ENCODE results near the gene PHF14. TPM values are rescaled to one million over a fixed set of nuclear protein-coding genes. Genes with fewer than 3 reads are reported as not detected.
A peak's percentile ranks its signal among the peaks of the same experiment; 100 is the strongest.
"Not testable (repeated sequence)": the region's sequence is repeated elsewhere in the genome, so short reads cannot be mapped to it uniquely, and the experiment has no call there.

The PHF14 gene
- 27.7 TPM for total RNA-seq

- peak; percentile 90 to 98 (median 97) for DNase-seq (ENCODE audit: low read depth in 2 of 3, low spot score in 2 of 3)
These were observed at the start of gene PHF14 for GRCh38 chr7:10973061-10973941. PHF14 (plus strand) TSS chr7:10973872; CDS start chr7:10974324, 452 bp downstream.

GRCh38 chr7:10924370-10924769 lies 49.3 kb upstream of the PHF14 start:
- no peak for DNase-seq (ENCODE audit: low read depth in 2 of 3, low spot score in 2 of 3)

GRCh38 chr7:10928203-10928602 lies 45.5 kb upstream of the PHF14 start:
- not testable (repeated sequence) for DNase-seq (ENCODE audit: low read depth in 2 of 3, low spot score in 2 of 3)

GRCh38 chr7:10930551-10930950 lies 43.1 kb upstream of the PHF14 start:
- DNase-seq (ENCODE audit: low read depth in 2 of 3, low spot score in 2 of 3): no peak

GRCh38 chr7:10931161-10931560 lies 42.5 kb upstream of the PHF14 start:
- DNase-seq (ENCODE audit: low read depth in 2 of 3, low spot score in 2 of 3): no peak

- no peak for DNase-seq (ENCODE audit: low read depth in 2 of 3, low spot score in 2 of 3)
These were observed 39.4 kb upstream of the PHF14 start for GRCh38 chr7:10934292-10934691.

GRCh38 chr7:10939237-10939910 lies 34.3 kb upstream of the PHF14 start:
- peak in 2 of 3 donors; percentile 5 to 34 for DNase-seq (ENCODE audit: low read depth in 2 of 3, low spot score in 2 of 3)

GRCh38 chr7:10939911-10940703 lies 33.6 kb upstream of the PHF14 start:
- peak; percentile 89 to 97 (median 95) for DNase-seq (ENCODE audit: low read depth in 2 of 3, low spot score in 2 of 3)

GRCh38 chr7:10940704-10941355 lies 32.8 kb upstream of the PHF14 start:
- DNase-seq (ENCODE audit: low read depth in 2 of 3, low spot score in 2 of 3): peak in 1 of 3 donors; percentile 16

GRCh38 chr7:10950494-10950893 lies 23.2 kb upstream of the PHF14 start:
- no peak for DNase-seq (ENCODE audit: low read depth in 2 of 3, low spot score in 2 of 3)

GRCh38 chr7:10950974-10951578 lies 22.6 kb upstream of the PHF14 start:
- not testable (repeated sequence) for DNase-seq (ENCODE audit: low read depth in 2 of 3, low spot score in 2 of 3)

- no peak for DNase-seq (ENCODE audit: low read depth in 2 of 3, low spot score in 2 of 3)
These were observed 21.1 kb upstream of the PHF14 start for GRCh38 chr7:10952588-10952987.

- DNase-seq (ENCODE audit: low read depth in 2 of 3, low spot score in 2 of 3): not testable (repeated sequence)
These were observed 20.5 kb upstream of the PHF14 start for GRCh38 chr7:10953078-10953750.

- no peak for DNase-seq (ENCODE audit: low read depth in 2 of 3, low spot score in 2 of 3)
These were observed 17.1 kb upstream of the PHF14 start for GRCh38 chr7:10956528-10956927.

- not testable (repeated sequence) for DNase-seq (ENCODE audit: low read depth in 2 of 3, low spot score in 2 of 3)
These were observed 13.4 kb upstream of the PHF14 start for GRCh38 chr7:10960242-10960641.

- not testable (repeated sequence) for DNase-seq (ENCODE audit: low read depth in 2 of 3, low spot score in 2 of 3)
These were observed 8.7 kb upstream of the PHF14 start for GRCh38 chr7:10965016-10965415.

- DNase-seq (ENCODE audit: low read depth in 2 of 3, low spot score in 2 of 3): no peak
These were observed 1.5 kb upstream of the PHF14 start for GRCh38 chr7:10972174-10972573.

GRCh38 chr7:10973942-10974911 lies 555 bp downstream of the PHF14 start:
- peak in 2 of 3 donors; percentile 6 to 30 for DNase-seq (ENCODE audit: low read depth in 2 of 3, low spot score in 2 of 3)

Measured in hematopoietic multipotent progenitor cell (in vitro differentiated cells).